HPDE6-E6E7 (cell line): Measurements from ENCODE around the gene TUT4.
"Not testable (repeated sequence)": the region's sequence is repeated elsewhere in the genome, so short reads cannot be mapped to it uniquely, and the experiment has no call there.

ENCODE experiments used
- DNase-seq: peaks from one replicate; pipeline ENCODE4 v3.0.0; 2011; ENCODE audit warnings: missing footprints; ENCODE audit errors: extremely low spot score

Gene TUT4

GRCh38 chr1:52552505-52553361, at the start of gene TUT4:
Gene TUT4 (minus strand): TSS chr1:52553092. CDS start chr1:52526280, 26,812 bp downstream.
- peak; percentile 33 for DNase-seq

GRCh38 chr1:52601991-52602855, 49.3 kb upstream of the TUT4 start, which contains the start of gene GPX7:
Gene GPX7 (plus strand): TSS chr1:52602371. CDS start chr1:52602410, 39 bp downstream.
- DNase-seq: no peak

GRCh38 chr1:52601519-52601918, 48.6 kb upstream of the TUT4 start:
- DNase-seq: no peak

GRCh38 chr1:52600533-52601179, 47.8 kb upstream of the TUT4 start:
- no peak for DNase-seq

GRCh38 chr1:52599236-52599635, 46.3 kb upstream of the TUT4 start:
- no peak for DNase-seq

- no peak for DNase-seq
Measured at GRCh38 chr1:52598729-52599128, 45.8 kb upstream of the TUT4 start.

- no peak for DNase-seq
Measured at GRCh38 chr1:52597912-52598311, 45.0 kb upstream of the TUT4 start.

GRCh38 chr1:52595061-52595460, 42.2 kb upstream of the TUT4 start:
- DNase-seq: no peak

- no peak for DNase-seq
Measured at GRCh38 chr1:52593495-52593894, 40.6 kb upstream of the TUT4 start.

- DNase-seq: no peak
Measured at GRCh38 chr1:52592637-52593323, 39.9 kb upstream of the TUT4 start.

GRCh38 chr1:52590266-52590665, 37.4 kb upstream of the TUT4 start:
- no peak for DNase-seq

GRCh38 chr1:52588535-52588934, 35.6 kb upstream of the TUT4 start:
- no peak for DNase-seq

- no peak for DNase-seq
Measured at GRCh38 chr1:52588027-52588426, 35.1 kb upstream of the TUT4 start.

- no peak for DNase-seq
Measured at GRCh38 chr1:52585474-52585873, 32.6 kb upstream of the TUT4 start.

GRCh38 chr1:52582116-52582696, 29.3 kb upstream of the TUT4 start:
- DNase-seq: no peak

- DNase-seq: no peak
Measured at GRCh38 chr1:52580283-52580682, 27.4 kb upstream of the TUT4 start.

GRCh38 chr1:52579415-52579814, 26.5 kb upstream of the TUT4 start:
- DNase-seq: no peak

- DNase-seq: not testable (repeated sequence)
Measured at GRCh38 chr1:52578066-52578465, 25.2 kb upstream of the TUT4 start.

- no peak for DNase-seq
Measured at GRCh38 chr1:52576074-52576473, 23.2 kb upstream of the TUT4 start.

GRCh38 chr1:52574594-52574993, 21.7 kb upstream of the TUT4 start:
- peak; percentile 80 for DNase-seq

- no peak for DNase-seq
Measured at GRCh38 chr1:52572387-52572786, 19.5 kb upstream of the TUT4 start.
